Measurements from ENCODE around the gene CA10. TPM values are rescaled to one million over a fixed set of nuclear protein-coding genes. Genes with fewer than 3 reads are reported as not detected.

The CA10 gene
- total RNA-seq, 2 donors from 2014 or later: 0.26 TPM; not detected in 1

DNA sequence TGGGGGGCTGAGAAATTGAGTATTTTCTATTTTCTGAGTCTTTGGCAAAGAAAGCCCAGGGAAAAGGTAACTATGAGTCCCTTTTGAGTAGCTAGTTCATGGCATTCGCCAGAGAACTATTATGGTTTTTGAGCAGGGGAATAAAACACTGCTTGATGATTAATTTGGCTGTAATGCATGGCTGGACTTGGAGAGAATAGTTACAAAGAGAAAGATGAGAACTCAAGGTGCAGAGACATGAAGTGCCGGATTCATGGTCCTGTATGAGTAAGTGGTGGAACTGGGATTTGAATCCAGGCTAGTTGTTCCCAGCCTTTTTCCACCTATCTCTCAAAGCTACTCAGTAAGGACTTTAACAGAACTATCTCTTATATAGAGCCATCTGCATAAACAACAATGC is 266.6 kb downstream of the CA10 start:
- Histone ChIP-seq H3K27ac (no peak overlapping the region), H3K9me3 (no peaks in the 10 kb centered on the region), H3K36me3 (replicated peaks in 1 of 2; ENCODE audit: insufficient read depth in 1 of 2, low read depth in 2 of 2) (no peaks in the 10 kb centered on the region), H3K27me3 (no peaks in the 10 kb centered on the region), H3K4me1 (no peaks in the 10 kb centered on the region), H3K4me3 (no peak overlapping the region)
- WGBS, 2 donors: 76 to 79% methylated on average over 2 of the region's 2 CpGs
- ATAC-seq: no peak
- intact Hi-C loops (cut with DNase I): no loop called here
- DNase-seq: no peak
- TF ChIP-seq POLR2A (IDR thresholded peaks at IDR 0.05): no peak
- TF ChIP-seq, protein P1, sequence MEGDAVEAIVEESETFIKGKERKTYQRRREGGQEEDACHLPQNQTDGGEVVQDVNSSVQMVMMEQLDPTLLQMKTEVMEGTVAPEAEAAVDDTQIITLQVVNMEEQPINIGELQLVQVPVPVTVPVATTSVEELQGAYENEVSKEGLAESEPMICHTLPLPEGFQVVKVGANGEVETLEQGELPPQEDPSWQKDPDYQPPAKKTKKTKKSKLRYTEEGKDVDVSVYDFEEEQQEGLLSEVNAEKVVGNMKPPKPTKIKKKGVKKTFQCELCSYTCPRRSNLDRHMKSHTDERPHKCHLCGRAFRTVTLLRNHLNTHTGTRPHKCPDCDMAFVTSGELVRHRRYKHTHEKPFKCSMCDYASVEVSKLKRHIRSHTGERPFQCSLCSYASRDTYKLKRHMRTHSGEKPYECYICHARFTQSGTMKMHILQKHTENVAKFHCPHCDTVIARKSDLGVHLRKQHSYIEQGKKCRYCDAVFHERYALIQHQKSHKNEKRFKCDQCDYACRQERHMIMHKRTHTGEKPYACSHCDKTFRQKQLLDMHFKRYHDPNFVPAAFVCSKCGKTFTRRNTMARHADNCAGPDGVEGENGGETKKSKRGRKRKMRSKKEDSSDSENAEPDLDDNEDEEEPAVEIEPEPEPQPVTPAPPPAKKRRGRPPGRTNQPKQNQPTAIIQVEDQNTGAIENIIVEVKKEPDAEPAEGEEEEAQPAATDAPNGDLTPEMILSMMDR (IDR thresholded peaks at IDR 0.05): no peak

DNA sequence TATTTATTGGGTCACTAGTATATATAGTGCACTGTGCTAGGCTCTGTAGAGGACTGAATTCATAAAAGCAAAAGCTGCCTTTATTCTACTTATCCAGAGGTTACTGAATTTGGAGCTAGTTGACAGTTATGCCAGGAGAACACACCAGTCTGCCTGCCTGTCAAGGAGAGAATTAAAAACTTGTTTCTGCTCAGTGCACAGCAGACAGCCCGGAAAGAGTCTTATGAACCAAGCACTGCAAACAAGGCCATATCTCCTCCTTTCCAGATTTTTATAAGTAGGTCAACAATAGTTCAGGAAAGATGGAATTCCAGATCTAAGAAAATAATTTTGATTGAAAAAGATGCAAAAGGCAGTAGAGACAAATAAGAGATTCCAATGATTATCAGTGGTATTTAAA is 267.8 kb downstream of the CA10 start:
- TF ChIP-seq, protein P1 (IDR thresholded peaks at IDR 0.05): no peak
- TF ChIP-seq POLR2A (IDR thresholded peaks at IDR 0.05): no peak
- Histone ChIP-seq H3K4me3 (no peak overlapping the region), H3K27ac (no peak overlapping the region), H3K4me1 (no peaks in the 10 kb centered on the region), H3K36me3 (replicated peaks in 1 of 2; ENCODE audit: insufficient read depth in 1 of 2, low read depth in 2 of 2) (no peaks in the 10 kb centered on the region), H3K27me3 (no peaks in the 10 kb centered on the region), H3K9me3 (no peaks in the 10 kb centered on the region)
- intact Hi-C loops (cut with DNase I): no loop called here
- no peak for ATAC-seq
- DNase-seq: no peak
- WGBS, 2 donors: 57 to 79% methylated on average over 1 of the region's 1 CpG

DNA sequence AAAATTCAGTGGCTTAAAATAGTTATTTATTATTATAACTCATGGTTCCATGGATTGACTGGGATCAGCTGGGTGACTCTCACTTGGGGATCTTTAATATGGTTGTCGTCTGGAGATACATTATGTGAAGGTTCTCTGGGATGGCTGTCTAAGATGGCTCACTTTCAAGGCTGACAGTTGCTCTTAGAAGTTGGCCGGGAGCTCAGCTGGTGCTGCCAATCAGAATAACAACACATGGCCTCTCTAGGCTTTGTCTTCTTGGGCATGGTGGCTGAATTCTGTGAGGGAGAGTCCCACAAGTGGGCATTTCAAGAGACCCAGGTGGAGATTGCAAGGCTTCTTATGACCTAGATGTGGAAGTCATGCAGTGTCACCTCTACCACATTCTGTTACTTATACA is 269.7 kb downstream of the CA10 start:
- TF ChIP-seq, protein P1 (IDR thresholded peaks at IDR 0.05): no peak
- TF ChIP-seq POLR2A (IDR thresholded peaks at IDR 0.05): no peak
- DNase-seq (no peak), ATAC-seq (no peak)
- Histone ChIP-seq H3K27ac (no peak overlapping the region), H3K36me3 (replicated peaks in 1 of 2; ENCODE audit: insufficient read depth in 1 of 2, low read depth in 2 of 2) (no peaks in the 10 kb centered on the region), H3K27me3 (no peaks in the 10 kb centered on the region), H3K4me3 (no peak overlapping the region), H3K4me1 (no peaks in the 10 kb centered on the region), H3K9me3 (no peaks in the 10 kb centered on the region)
- WGBS, 2 donors: 51 to 58% methylated on average over 2 of the region's 2 CpGs
- intact Hi-C loops (cut with DNase I): no loop called here

DNA sequence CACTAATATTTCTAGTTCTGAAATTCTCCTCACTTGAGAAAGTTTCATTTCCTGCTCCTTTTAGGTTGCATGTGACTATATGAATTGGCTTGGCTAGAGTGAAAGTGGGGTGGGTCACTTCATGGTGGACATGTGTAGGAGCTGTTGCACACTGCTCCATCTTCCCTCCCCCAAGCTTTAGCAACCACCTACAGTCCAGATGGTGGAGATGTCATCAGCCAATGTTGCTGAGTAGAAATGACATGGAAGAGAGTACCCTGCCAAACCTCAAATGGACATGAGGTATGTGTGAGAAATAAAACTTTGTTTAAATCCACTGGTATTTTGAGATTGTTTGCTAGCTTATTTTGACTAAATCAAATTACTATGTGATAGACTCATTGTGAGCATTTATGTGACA is 281.5 kb downstream of the CA10 start:
- DNase-seq: no peak
- Histone ChIP-seq H3K4me1 (no peaks in the 10 kb centered on the region), H3K36me3 (replicated peaks in 1 of 2; ENCODE audit: insufficient read depth in 1 of 2, low read depth in 2 of 2) (no peaks in the 10 kb centered on the region), H3K27ac (no peak overlapping the region), H3K4me3 (no peak overlapping the region), H3K27me3 (no peaks in the 10 kb centered on the region), H3K9me3 (no peaks in the 10 kb centered on the region)
- ATAC-seq: no peak
- no peak for TF ChIP-seq POLR2A (IDR thresholded peaks at IDR 0.05)
- TF ChIP-seq, protein P1 (IDR thresholded peaks at IDR 0.05): no peak
- intact Hi-C loops (cut with DNase I): no loop called here

DNA sequence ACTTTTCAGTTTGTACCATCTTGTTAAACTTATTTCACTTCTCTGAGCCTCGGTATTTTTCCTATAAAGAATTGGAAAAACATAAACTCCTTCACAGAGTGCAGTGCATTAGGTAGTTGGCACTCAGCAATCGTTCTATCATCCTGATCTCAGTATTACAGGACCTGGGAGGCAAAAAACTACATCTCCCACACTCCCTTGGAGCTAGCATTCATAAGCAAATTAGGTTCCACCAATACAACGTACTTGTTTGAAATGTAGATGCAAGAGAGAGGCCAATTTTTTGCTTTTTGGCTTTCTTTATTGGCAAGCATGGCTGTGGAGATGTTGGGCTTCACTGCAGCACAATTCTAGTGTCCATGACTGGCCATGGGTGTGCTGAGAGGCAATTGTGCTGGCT is 285.2 kb downstream of the CA10 start:
- Histone ChIP-seq H3K9me3 (no peaks in the 10 kb centered on the region), H3K27me3 (no peaks in the 10 kb centered on the region), H3K4me1 (no peaks in the 10 kb centered on the region), H3K36me3 (replicated peaks in 1 of 2; ENCODE audit: insufficient read depth in 1 of 2, low read depth in 2 of 2) (no peaks in the 10 kb centered on the region), H3K4me3 (no peak overlapping the region), H3K27ac (no peak overlapping the region)
- no peak for ATAC-seq
- TF ChIP-seq, protein P1 (IDR thresholded peaks at IDR 0.05): no peak
- no peak for TF ChIP-seq POLR2A (IDR thresholded peaks at IDR 0.05)
- intact Hi-C loops (cut with DNase I): no loop called here
- no peak for DNase-seq
- 19 to 26% methylated on average over 3 of the region's 3 CpGs for WGBS, 2 donors
